Stimulated activated CD4-positive, alpha-beta T cell treated with anti-CD3 and anti-CD28 coated beads, Interleukin-2, amount 100 ng/mL, for 24 hours (primary cell): ENCODE data around the gene TEX261.
"Not testable (repeated sequence)": the region's sequence is repeated elsewhere in the genome, so short reads cannot be mapped to it uniquely, and the experiment has no call there.

Experiments
- DNase-seq, 2 donors: peaks; one replicate each; pipeline ENCODE4 v3.0.0-alpha.2; 2020

Gene TEX261

GRCh38 chr2:70994699-70995425 is at the start of gene TEX261:
TEX261 (minus strand) TSS chr2:70994873; CDS start chr2:70994757, 116 bp downstream.
- peak; percentile 93 to 94 for DNase-seq

- no peak for DNase-seq
These were observed 49.1 kb upstream of the TEX261 start for GRCh38 chr2:71043531-71044407.

- DNase-seq = no peak
These were observed 47.6 kb upstream of the TEX261 start for GRCh38 chr2:71042287-71042686.

- not testable (repeated sequence) for DNase-seq
These were observed 41.6 kb upstream of the TEX261 start for GRCh38 chr2:71036296-71036695.

- peak; percentile 73 to 77 for DNase-seq
These were observed 29.0 kb upstream of the TEX261 start for GRCh38 chr2:71023553-71024243.

- DNase-seq = not testable (repeated sequence)
These were observed 26.7 kb upstream of the TEX261 start for GRCh38 chr2:71021394-71021793.

- not testable (repeated sequence) for DNase-seq
These were observed 25.3 kb upstream of the TEX261 start for GRCh38 chr2:71019989-71020388.

- no peak for DNase-seq
These were observed 24.0 kb upstream of the TEX261 start for GRCh38 chr2:71018625-71019024.

GRCh38 chr2:71011786-71012185 is 17.1 kb upstream of the TEX261 start:
- not testable (repeated sequence) for DNase-seq

- no peak for DNase-seq
These were observed 13.7 kb upstream of the TEX261 start for GRCh38 chr2:71008342-71008741.

GRCh38 chr2:71006955-71007799 is 12.5 kb upstream of the TEX261 start:
- DNase-seq = no peak

- DNase-seq = no peak
These were observed 11.7 kb upstream of the TEX261 start for GRCh38 chr2:71006323-71006722.

GRCh38 chr2:71005271-71006202 is 10.9 kb upstream of the TEX261 start:
- no peak for DNase-seq

GRCh38 chr2:71004857-71005256 is 10.2 kb upstream of the TEX261 start:
- DNase-seq = no peak

- no peak for DNase-seq
These were observed 9.5 kb upstream of the TEX261 start for GRCh38 chr2:71003966-71004755.

- no peak for DNase-seq
These were observed 8.7 kb upstream of the TEX261 start for GRCh38 chr2:71003396-71003795.

GRCh38 chr2:71001981-71002570 is 7.4 kb upstream of the TEX261 start:
- DNase-seq = no peak

- DNase-seq = no peak
These were observed 6.9 kb upstream of the TEX261 start for GRCh38 chr2:71001592-71001927.

- DNase-seq = peak; percentile 83 to 87
These were observed 6.3 kb upstream of the TEX261 start for GRCh38 chr2:71000780-71001591.
